Testis (tissue), 3 donors: Measurements from ENCODE around the gene SETD2. TPM values are rescaled to one million over a fixed set of nuclear protein-coding genes. Genes with fewer than 3 reads are reported as not detected.

Experiments used
- DNase-seq: peaks from one replicate; pipeline ENCODE4 v3.0.0-alpha.2; 2019
- H3K27ac ChIP-seq, 2 donors: fragments of 200-600 bp; sonication (generic); one replicate each; pipeline ENCODE4 v1.5.1; 2019
- H3K27me3 ChIP-seq: fragments of 200-600 bp; sonication (generic); one replicate; pipeline ENCODE4 v1.5.1; 2019
- H3K36me3 ChIP-seq: fragments of 200-600 bp; sonication (generic); one replicate; pipeline ENCODE4 v1.5.1; 2017; ENCODE audit warnings: low read depth; ENCODE audit errors: missing control alignments
- H3K4me1 ChIP-seq: fragments of 200-600 bp; sonication (generic); one replicate; pipeline ENCODE4 v1.5.1; 2019
- H3K4me3 ChIP-seq, 2 donors: fragments of 200-600 bp; sonication (generic); one replicate each; pipeline ENCODE4 v1.5.1; 2017 to 2019
- H3K9me3 ChIP-seq: fragments of 200-600 bp; sonication (generic); one replicate; pipeline ENCODE4 v1.5.1; 2017
- POLR2A ChIP-seq: fragments of 450-650 bp; IDR thresholded peaks from one replicate; pipeline ENCODE4 v1.6.1; 2017; ENCODE audit warnings: antibody characterized with exemption, mild to moderate bottlenecking, moderate library complexity
- WGBS, 2 donors: methylation state at CpG; one replicate each; pipeline ENCODE4 v1.1.5; 2018; 5-methylcytosine and 5-hydroxymethylcytosine counted together
- intact Hi-C: fragments of 100-400 bp; cut with DNase I; formaldehyde crosslinking; loops from one replicate; pipeline ENCODE4 v1.15.1; 2023; ENCODE audit warnings: low total_unique reads
- polyA plus RNA-seq: library from polyadenylated mRNA; stranded (reverse); fragments of 350-450 nt; fragmentation: Illumina TruSeq; extraction: RNeasy Lipid Tissue Mini Kit (QIAGEN cat#74804); gene quantifications from one replicate; pipeline ENCODE4 v1.2.3, GENCODE V29; 2014; ENCODE audit warnings: low read depth, low replicate concordance; ENCODE audit not compliant: insufficient read depth
- total RNA-seq, 2 donors: library from RNA; depleted of rRNA; stranded (reverse); fragments of >200 nt; gene quantifications; one replicate each; pipeline ENCODE4 v1.2.3, GENCODE V29; 2016
- TF ChIP-seq, protein P1 (sequence below), 3 experiments: fragments of 450-650 bp in 2 of 3; fragments of 200-600 bp in 1 of 3; sonication (generic) in 1 of 3; IDR thresholded peaks; one replicate each; pipeline ENCODE4 v1.5.1; 2016 to 2019; ENCODE audit warnings: antibody characterized with exemption in 3 of 3, mild to moderate bottlenecking in 2 of 3, moderate library complexity in 1 of 3

Gene SETD2
- total and polyA plus RNA-seq, 3 donors from 2014 or later = 37.1 to 95.2 (median 76.7) TPM

DNA sequence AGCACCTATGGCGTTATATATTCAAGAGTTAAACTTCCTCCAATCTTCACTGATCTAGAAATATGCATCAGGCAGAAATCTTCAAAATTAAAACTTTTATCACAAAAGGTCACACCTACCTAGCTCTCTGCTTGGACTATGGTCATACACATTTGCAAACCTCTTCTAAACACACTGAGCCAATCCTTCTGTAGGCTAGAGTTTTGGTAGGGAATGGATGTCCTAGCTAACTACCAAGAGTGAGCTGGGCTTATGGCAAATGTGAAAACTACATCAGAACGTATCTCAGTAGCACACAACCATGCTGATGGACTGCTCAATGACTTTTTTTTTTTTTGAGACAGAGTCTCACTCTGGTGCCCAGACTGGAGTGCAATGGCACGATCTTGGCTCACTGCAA is 29.6 kb downstream of the SETD2 start:
- Histone ChIP-seq H3K27me3 (no peaks in the 10 kb centered on the region), H3K9me3 (no peaks in the 10 kb centered on the region), H3K4me1 (peaks cover 8% of the 10 kb centered on the region), H3K27ac (no peak overlapping the region), H3K36me3 (no peaks in the 10 kb centered on the region), H3K4me3 (no peak overlapping the region)
- intact Hi-C loops = no loop called here
- no peak for DNase-seq
- TF ChIP-seq, protein P1, sequence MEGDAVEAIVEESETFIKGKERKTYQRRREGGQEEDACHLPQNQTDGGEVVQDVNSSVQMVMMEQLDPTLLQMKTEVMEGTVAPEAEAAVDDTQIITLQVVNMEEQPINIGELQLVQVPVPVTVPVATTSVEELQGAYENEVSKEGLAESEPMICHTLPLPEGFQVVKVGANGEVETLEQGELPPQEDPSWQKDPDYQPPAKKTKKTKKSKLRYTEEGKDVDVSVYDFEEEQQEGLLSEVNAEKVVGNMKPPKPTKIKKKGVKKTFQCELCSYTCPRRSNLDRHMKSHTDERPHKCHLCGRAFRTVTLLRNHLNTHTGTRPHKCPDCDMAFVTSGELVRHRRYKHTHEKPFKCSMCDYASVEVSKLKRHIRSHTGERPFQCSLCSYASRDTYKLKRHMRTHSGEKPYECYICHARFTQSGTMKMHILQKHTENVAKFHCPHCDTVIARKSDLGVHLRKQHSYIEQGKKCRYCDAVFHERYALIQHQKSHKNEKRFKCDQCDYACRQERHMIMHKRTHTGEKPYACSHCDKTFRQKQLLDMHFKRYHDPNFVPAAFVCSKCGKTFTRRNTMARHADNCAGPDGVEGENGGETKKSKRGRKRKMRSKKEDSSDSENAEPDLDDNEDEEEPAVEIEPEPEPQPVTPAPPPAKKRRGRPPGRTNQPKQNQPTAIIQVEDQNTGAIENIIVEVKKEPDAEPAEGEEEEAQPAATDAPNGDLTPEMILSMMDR (IDR thresholded peaks at IDR 0.05) = no peak
- no peak for TF ChIP-seq POLR2A
- 79 to 82% methylated on average over 3 of the region's 3 CpGs for WGBS, 2 donors

DNA sequence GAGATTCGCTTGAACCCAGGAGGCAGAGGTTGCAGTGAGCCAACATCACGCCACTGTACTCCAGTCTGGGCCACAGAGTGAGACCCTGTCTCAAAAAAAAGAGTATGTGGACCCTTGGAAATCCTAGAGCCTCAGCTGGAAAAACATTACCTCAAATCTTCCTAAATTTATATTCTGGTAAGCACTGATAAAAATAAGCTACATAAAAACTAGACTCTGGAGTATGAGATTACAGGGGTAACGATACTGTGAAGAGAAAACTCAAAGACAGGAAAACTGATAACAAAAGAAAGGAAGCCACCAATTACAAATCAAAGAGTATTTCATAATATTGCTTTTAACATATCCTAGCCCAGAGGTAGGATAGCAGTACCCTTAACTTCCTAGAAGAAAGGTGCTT is 30.3 kb downstream of the SETD2 start:
- intact Hi-C loops = no loop called here
- Histone ChIP-seq H3K36me3 (no peaks in the 10 kb centered on the region), H3K9me3 (no peaks in the 10 kb centered on the region), H3K27me3 (no peaks in the 10 kb centered on the region), H3K27ac (no peak overlapping the region), H3K4me3 (no peak overlapping the region), H3K4me1 (peaks cover 8% of the 10 kb centered on the region)
- no peak for DNase-seq
- TF ChIP-seq, protein P1 (IDR thresholded peaks at IDR 0.05) = no peak
- TF ChIP-seq POLR2A = no peak
- WGBS, 2 donors = 80 to 83% methylated on average over 3 of the region's 3 CpGs

DNA sequence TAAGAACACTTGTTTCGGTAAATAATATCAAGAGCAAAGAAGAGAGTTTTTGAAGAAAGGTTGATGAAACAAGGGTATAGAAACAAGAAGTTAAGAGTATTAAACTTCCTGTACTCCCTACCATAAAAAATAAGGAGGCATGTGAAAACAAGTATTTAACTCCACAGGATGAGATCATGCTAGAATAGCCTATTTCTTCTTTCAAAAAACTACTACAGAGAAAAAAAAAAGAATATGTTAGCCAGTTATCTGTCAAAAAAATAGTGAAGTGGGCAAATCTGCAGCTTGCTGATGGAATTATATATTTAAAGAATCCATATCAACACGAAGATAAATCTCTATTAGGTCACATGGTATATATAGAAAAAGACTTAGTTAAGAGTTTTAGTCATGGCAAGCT is 33.4 kb downstream of the SETD2 start:
- intact Hi-C loops = no loop called here
- Histone ChIP-seq H3K27ac (no peak overlapping the region), H3K27me3 (no peaks in the 10 kb centered on the region), H3K4me1 (peaks cover 8% of the 10 kb centered on the region), H3K4me3 (no peak overlapping the region), H3K9me3 (no peaks in the 10 kb centered on the region), H3K36me3 (no peaks in the 10 kb centered on the region)
- no peak for TF ChIP-seq POLR2A
- TF ChIP-seq, protein P1 (IDR thresholded peaks at IDR 0.05) = no peak
- DNase-seq = no peak
- 75 to 84% methylated on average over 2 of the region's 2 CpGs for WGBS, 2 donors

DNA sequence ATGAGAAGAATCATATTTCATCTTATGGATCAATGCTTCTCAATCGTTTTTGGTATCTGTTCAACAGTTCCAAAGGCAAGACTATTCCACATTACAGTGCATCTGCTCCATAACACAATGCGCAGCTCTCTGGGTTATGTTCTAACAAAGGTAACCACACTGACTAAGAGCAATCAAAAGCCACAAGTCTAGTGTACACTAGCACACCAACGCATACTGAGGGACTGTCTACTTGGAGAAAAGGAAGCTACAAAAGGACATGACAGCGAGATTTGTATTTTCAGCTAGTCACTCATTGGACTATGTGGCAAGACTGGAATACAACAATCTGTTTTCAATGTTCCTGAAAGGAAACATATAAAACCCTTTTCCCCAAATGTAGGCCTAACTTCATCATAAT is 35.8 kb downstream of the SETD2 start:
- WGBS, 2 donors = 87 to 89% methylated on average over 4 of the region's 4 CpGs
- intact Hi-C loops = no loop called here
- H3K27me3 ChIP-seq = no peaks in the 10 kb centered on the region
- H3K27ac ChIP-seq = no peak overlapping the region
- no peak for DNase-seq
- no peak for TF ChIP-seq POLR2A
- TF ChIP-seq, protein P1 (IDR thresholded peaks at IDR 0.05) = no peak
- H3K4me3 ChIP-seq = no peak overlapping the region
- no peaks in the 10 kb centered on the region for H3K4me1 ChIP-seq
- no peaks in the 10 kb centered on the region for H3K36me3 ChIP-seq
- H3K9me3 ChIP-seq = no peaks in the 10 kb centered on the region

DNA sequence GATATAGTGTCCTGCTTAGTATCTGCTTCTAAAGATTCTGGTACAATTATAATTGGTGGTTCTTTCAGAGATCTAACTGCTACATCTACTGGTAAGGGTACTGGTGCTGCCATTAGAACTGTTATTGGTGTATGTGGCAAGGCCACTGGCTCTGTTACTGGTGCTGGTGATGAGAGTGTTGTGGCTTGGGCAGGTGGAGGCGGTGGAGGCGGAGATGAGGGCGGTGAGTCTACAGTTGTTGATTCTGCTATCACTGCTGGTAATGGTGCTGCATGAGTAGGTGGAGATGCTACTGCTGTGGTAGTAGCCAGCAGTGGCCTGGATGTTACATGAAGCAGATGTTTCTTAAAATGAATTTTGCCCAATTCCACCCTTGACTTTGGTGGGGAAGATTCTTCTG is 40.1 kb downstream of the SETD2 start:
- no peaks in the 10 kb centered on the region for H3K36me3 ChIP-seq
- TF ChIP-seq POLR2A = no peak
- TF ChIP-seq, protein P1 (IDR thresholded peaks at IDR 0.05) = no peak
- no peak for DNase-seq
- no peaks in the 10 kb centered on the region for H3K9me3 ChIP-seq
- no peak overlapping the region for H3K27ac ChIP-seq
- H3K4me1 ChIP-seq = no peaks in the 10 kb centered on the region
- WGBS, 2 donors = 92 to 100% methylated on average over 3 of the region's 3 CpGs
- intact Hi-C loops = no loop called here
- no peaks in the 10 kb centered on the region for H3K27me3 ChIP-seq
- H3K4me3 ChIP-seq = no peak overlapping the region
